H1 (cell line): Measurements from ENCODE around the gene ABCD1. TPM values are rescaled to one million over a fixed set of nuclear protein-coding genes. Genes with fewer than 3 reads are reported as not detected.
"Not testable (repeated sequence)": the region's sequence is repeated elsewhere in the genome, so short reads cannot be mapped to it uniquely, and the experiment has no call there.

Experiments used
- CTCF ChIA-PET: fragments of 300-600 bp; sonication (Branson Sonifier 250); formaldehyde crosslinking; loops from one replicate; lab custom pipeline; 2021; ENCODE audit not compliant: partially characterized antibody; lab: Charles Lee
- POLR2A ChIA-PET: fragments of 300-600 bp; sonication (Branson Sonifier 250); formaldehyde crosslinking; loops from one replicate; lab custom pipeline; 2021; ENCODE audit warnings: inconsistent platforms; ENCODE audit not compliant: partially characterized antibody; lab: Charles Lee
- DNase-seq, 2 experiments: peaks; one replicate each; pipeline versions ENCODE4 v3.0.0 to v3.0.0-alpha.2; 2010 to 2022; ENCODE audit warnings: low spot score in 2 of 2, low read depth in 1 of 2, mixed read lengths in 1 of 2
- FAIRE-seq: peaks from 2 replicates; lab custom pipeline; 2011; peaks lifted over from hg19 to GRCh38; lab: Jason Lieb, UNC
- H2AFZ ChIP-seq: 2 replicates; pipeline ENCODE4 v1.8.1; 2012; ENCODE audit warnings: low read length, inconsistent platforms
- H2AK5ac ChIP-seq: 2 replicates; pipeline ENCODE4 v1.6.1; 2013; ENCODE audit warnings: low read depth, low read length
- H2BK120ac ChIP-seq: replicated peaks from 2 replicates; pipeline ENCODE3; 2013; ENCODE audit warnings: low read depth, low read length, inconsistent platforms
- H2BK12ac ChIP-seq: 2 replicates; pipeline ENCODE4 v1.6.1; 2013; ENCODE audit warnings: low read depth, low read length
- H2BK15ac ChIP-seq: 2 replicates; pipeline ENCODE4 v1.6.1; 2013; ENCODE audit warnings: low read length
- H2BK20ac ChIP-seq: 2 replicates; pipeline ENCODE4 v1.6.1; 2013; ENCODE audit warnings: low read length
- H2BK5ac ChIP-seq: 2 replicates; pipeline ENCODE4 v1.6.1; 2013; ENCODE audit warnings: low read depth, low read length
- H3K14ac ChIP-seq: 2 replicates; pipeline ENCODE4 v1.6.1; 2013; ENCODE audit warnings: inconsistent platforms; ENCODE audit not compliant: insufficient read length
- H3K18ac ChIP-seq: 2 replicates; pipeline ENCODE4 v1.6.1; 2013; ENCODE audit warnings: low read length; ENCODE audit errors: extremely low read depth
- H3K23ac ChIP-seq: 2 replicates; pipeline ENCODE4 v1.6.1; 2013; ENCODE audit warnings: inconsistent platforms; ENCODE audit not compliant: insufficient read length
- H3K23me2 ChIP-seq: 2 replicates; pipeline ENCODE4 v1.6.1; 2013; ENCODE audit warnings: low read depth, low read length
- H3K27ac ChIP-seq: 2 replicates; pipeline ENCODE4 v1.6.1; 2011; ENCODE audit warnings: low read depth, low read length, inconsistent platforms
- H3K27me3 ChIP-seq, 4 experiments: replicated peaks in 1 of 4; 1 replicate in 1 of 4; 2 replicates in 3 of 4; pipeline versions ENCODE4 v1.6.1 to v1.8.1; 2011 to 2013; ENCODE audit warnings: low read length in 3 of 4, mild to moderate bottlenecking in 3 of 4, inconsistent platforms in 2 of 4, mixed read lengths in 2 of 4, moderate library complexity in 1 of 4; ENCODE audit not compliant: control insufficient read depth in 3 of 4, insufficient read depth in 3 of 4; ENCODE audit errors: extremely low read depth in 1 of 4
- H3K36me3 ChIP-seq, 4 experiments: 2 replicates each; pipeline versions ENCODE4 v1.6.1 to v1.8.1; 2011 to 2013; ENCODE audit warnings: mild to moderate bottlenecking in 4 of 4, low read length in 3 of 4, moderate library complexity in 2 of 4, control low read depth in 1 of 4, inconsistent platforms in 1 of 4; ENCODE audit not compliant: insufficient read depth in 4 of 4, control insufficient read depth in 2 of 4
- H3K4ac ChIP-seq: replicated peaks from 2 replicates; pipeline ENCODE3; 2013; ENCODE audit warnings: low read length, low read depth, mixed read lengths, inconsistent platforms; ENCODE audit not compliant: insufficient read length
- H3K4me1 ChIP-seq, 4 experiments: replicated peaks in 1 of 4; 1 replicate in 1 of 4; 2 replicates in 3 of 4; pipeline versions ENCODE4 v1.6.1 to v1.8.1; 2011 to 2013; ENCODE audit warnings: low read length in 3 of 4, inconsistent platforms in 2 of 4, mixed read lengths in 1 of 4; ENCODE audit not compliant: insufficient read depth in 4 of 4, control insufficient read depth in 3 of 4
- H3K4me2 ChIP-seq, 2 experiments: 2 replicates each; pipeline versions ENCODE4 v1.6.1 to v1.8.1; 2011 to 2013; ENCODE audit warnings: low read depth in 2 of 2, low read length in 2 of 2, control low read depth in 1 of 2, inconsistent platforms in 1 of 2, mild to moderate bottlenecking in 1 of 2; ENCODE audit not compliant: insufficient read depth in 1 of 2
- H3K4me3 ChIP-seq, 4 experiments: fragments of 200-600, 300-600 bp in 1 of 4; sonication (generic), shearing (Covaris generic), sonication (Bioruptor Twin) in 1 of 4; 2 replicates each; pipeline versions ENCODE4 v1.5.1 to v1.8.1; 2011 to 2016; ENCODE audit warnings: low read length in 4 of 4, low read depth in 3 of 4, control low read depth in 2 of 4, inconsistent platforms in 2 of 4, mild to moderate bottlenecking in 2 of 4, mixed read lengths in 1 of 4, moderate library complexity in 1 of 4; ENCODE audit not compliant: insufficient read depth in 2 of 4; ENCODE audit errors: extremely low read depth in 1 of 4
- H3K56ac ChIP-seq: replicated peaks from 2 replicates; pipeline ENCODE3; 2013; ENCODE audit warnings: low read depth, mild to moderate bottlenecking, mixed read lengths, low read length, inconsistent platforms; ENCODE audit not compliant: insufficient read length
- H3K79me1 ChIP-seq: 2 replicates; pipeline ENCODE4 v1.6.1; 2013; ENCODE audit warnings: low read depth, low read length, control low read depth
- H3K79me2 ChIP-seq, 2 experiments: 2 replicates each; pipeline versions ENCODE4 v1.6.1 to v1.8.1; 2012 to 2013; ENCODE audit warnings: low read length in 2 of 2, mild to moderate bottlenecking in 2 of 2, inconsistent platforms in 1 of 2; ENCODE audit not compliant: insufficient read depth in 2 of 2, control insufficient read depth in 1 of 2
- H3K9ac ChIP-seq, 4 experiments: replicated peaks in 1 of 4; 1 replicate in 1 of 4; 2 replicates in 3 of 4; pipeline versions ENCODE4 v1.6.1 to v1.8.1; 2011 to 2013; ENCODE audit warnings: low read depth in 3 of 4, low read length in 3 of 4, control low read depth in 2 of 4, mild to moderate bottlenecking in 2 of 4, moderate library complexity in 2 of 4, inconsistent platforms in 1 of 4; ENCODE audit errors: extremely low read depth in 1 of 4
- H3K9me3 ChIP-seq, 2 experiments: 2 replicates each; pipeline versions ENCODE4 v1.6.1 to v1.8.1; 2012 to 2013; ENCODE audit warnings: mild to moderate bottlenecking in 2 of 2, moderate library complexity in 2 of 2, control low read depth in 1 of 2, inconsistent platforms in 1 of 2, low read depth in 1 of 2, low read length in 1 of 2, mixed read lengths in 1 of 2; ENCODE audit not compliant: insufficient read depth in 2 of 2
- H4K20me1 ChIP-seq, 2 experiments: replicated peaks in 1 of 2; 2 replicates each; pipeline versions ENCODE3 to v1.8.1; 2011 to 2013; ENCODE audit warnings: inconsistent platforms in 2 of 2, low read length in 2 of 2, mild to moderate bottlenecking in 1 of 2; ENCODE audit not compliant: insufficient read depth in 2 of 2, control insufficient read depth in 1 of 2
- H4K5ac ChIP-seq: 2 replicates; pipeline ENCODE4 v1.6.1; 2013; ENCODE audit warnings: low read length, low read depth, mixed read lengths, inconsistent platforms; ENCODE audit not compliant: insufficient read length
- H4K8ac ChIP-seq: 2 replicates; pipeline ENCODE4 v1.8.0; 2013; ENCODE audit warnings: mild to moderate bottlenecking, moderate library complexity, low read length, inconsistent platforms; ENCODE audit not compliant: insufficient read depth; ENCODE audit errors: extremely low read depth
- H4K91ac ChIP-seq: replicated peaks from 2 replicates; pipeline ENCODE3; 2013; ENCODE audit warnings: low read length, mixed read lengths, inconsistent platforms; ENCODE audit not compliant: insufficient read length
- WGBS, 2 experiments: shearing (Covaris generic) in 1 of 2; methylation state at CpG; one replicate each; pipeline versions ENCODE4 v1.1.6 to v1.1.7; 2013 to 2015; ENCODE audit warnings: low lambda C conversion rate in 2 of 2, mixed read lengths in 2 of 2, inconsistent platforms in 1 of 2, low coverage in 1 of 2, missing lambda C conversion rate in 1 of 2; ENCODE audit not compliant: insufficient replicate concordance in 2 of 2, insufficient coverage in 1 of 2, insufficient read length in 1 of 2; ENCODE audit errors: extremely low coverage in 1 of 2, missing lambda C conversion rate in 1 of 2; 5-methylcytosine and 5-hydroxymethylcytosine counted together
- polyA plus RNA-seq, 7 experiments: library from polyadenylated mRNA; depleted of rRNA in 3 of 7; stranded (reverse) in 5 of 7; unstranded in 2 of 7; fragments of >200 nt in 5 of 7; fragments of 200-250 nt in 2 of 7; gene quantifications; 1 replicate in 5 of 7; 2 replicates in 1 of 7; 4 replicates in 1 of 7; pipeline versions ENCODE4 v1.2.1 to v1.2.3, GENCODE V29; 2011 to 2013; ENCODE audit warnings: missing spikeins in 2 of 7, mixed read lengths in 2 of 7
- total RNA-seq: library from RNA; stranded (reverse); fragmentation: NEBNext Ultra II Directional; extraction: Animal tissue kit (Norgen Biotek cat#: 25700); gene quantifications from 2 replicates; pipeline ENCODE4 v1.2.1, GENCODE V29; 2021

The ABCD1 gene
- total and polyA plus RNA-seq, 2 of the 8 experiments (the other 6 are each of a cell fraction or from before 2014, with no cell fraction given): 3.1 to 6.6 TPM

DNA sequence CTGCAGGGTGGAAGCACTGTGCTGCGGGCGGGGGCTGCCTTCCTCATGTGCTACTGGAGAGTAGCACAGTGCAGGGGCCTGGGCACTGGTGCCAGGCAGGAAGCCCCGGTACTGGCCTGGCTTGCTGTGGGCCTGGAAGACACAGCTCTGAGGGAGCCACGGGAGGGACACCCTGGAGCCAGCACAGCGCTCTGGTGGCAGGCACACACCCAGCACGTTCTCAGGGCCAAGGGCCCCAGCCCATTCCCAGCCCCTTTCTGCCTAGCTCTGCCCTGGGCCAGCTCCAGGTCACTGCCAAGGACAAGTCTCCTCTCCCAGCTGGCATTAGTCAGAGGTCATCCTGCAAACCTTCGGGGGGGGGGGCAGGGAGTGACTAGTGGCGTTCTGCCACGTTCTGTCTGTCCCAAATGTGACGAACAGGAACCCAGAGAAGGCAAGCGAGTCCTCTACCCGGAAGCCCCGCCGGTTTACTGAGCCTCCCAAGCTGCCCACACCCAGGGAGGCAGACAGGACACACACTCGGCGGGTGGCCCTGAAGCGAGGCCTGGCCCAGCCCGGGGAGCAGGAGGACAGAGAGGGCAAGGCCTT, 24.8 kb upstream of the ABCD1 start:
- H3K14ac ChIP-seq, FAIRE-seq, H2BK20ac ChIP-seq, H4K91ac ChIP-seq, H2BK120ac ChIP-seq, H3K27ac ChIP-seq, H3K4me1 ChIP-seq, H3K4ac ChIP-seq, H3K79me1 ChIP-seq, H3K4me3 ChIP-seq, H3K9me3 ChIP-seq, H2BK5ac ChIP-seq, H3K23ac ChIP-seq, H2AK5ac ChIP-seq, H3K18ac ChIP-seq, H4K8ac ChIP-seq, H2AFZ ChIP-seq, H3K4me2 ChIP-seq, H4K20me1 ChIP-seq, H3K56ac ChIP-seq, H2BK15ac ChIP-seq, DNase-seq, H3K79me2 ChIP-seq, H3K9ac ChIP-seq, H4K5ac ChIP-seq, H3K27me3 ChIP-seq, H3K23me2 ChIP-seq, H2BK12ac ChIP-seq: not testable (repeated sequence)
- CTCF ChIA-PET: interaction anchor here (1.0 to 2.5 kb wide), 3 partner anchors 9 to 31 kb away, joined by 3 to 10 read pairs (median 5); partner anchors contain the start of gene SLC6A8
- WGBS, 2 experiments: 80% methylated on average over 1 of the region's 18 CpGs; no CpG with 5 or more reads in 1 of the 2 experiments
- peaks cover 0 to 31% (median 7%) of the 10 kb centered on the region in 4 experiments; a peak in 6 of 8 replicates for H3K36me3 ChIP-seq
- POLR2A ChIA-PET: interaction anchor here (0.6 to 1.9 kb wide), 2 partner anchors 9 to 225 kb away, joined by 3 to 11 read pairs; no protein-coding TSS in a partner anchor
